GM19035 (cell line): Measurements from ENCODE around the gene SMCP.

Experiments
- ATAC-seq: cut with Tn5 transposase; IDR thresholded peaks from one replicate; pipeline ENCODE4 v1.9.1; 2021; ENCODE audit not compliant: unreplicated experiment

SMCP gene

DNA sequence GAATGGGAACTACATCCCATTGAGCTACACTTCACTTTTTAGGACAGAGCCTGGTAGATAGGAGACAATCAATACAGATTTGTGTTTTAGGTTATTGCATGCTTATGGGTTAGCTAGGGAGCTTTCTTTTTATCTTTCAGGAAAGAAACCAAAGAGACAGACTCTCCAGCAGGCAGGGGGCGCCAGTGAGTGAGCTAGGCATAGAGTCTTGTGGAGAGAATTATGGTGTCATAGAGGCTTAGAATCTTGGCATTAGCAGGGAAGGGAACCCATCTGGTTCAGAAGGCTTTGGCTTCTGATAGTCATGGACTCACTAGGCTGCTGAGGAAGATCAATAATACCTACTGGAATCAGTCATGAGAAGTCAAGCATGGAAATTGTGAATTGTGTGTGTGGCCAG lies at the start of gene SMCP:
SMCP (plus strand) TSS at position 281 of the 400 bp plus-strand sequence. CDS start 6,101 bp downstream, outside the sequence.
- no peak for ATAC-seq

- no peak for ATAC-seq
These were observed 41.3 kb upstream of the SMCP start for GRCh38 chr1:152836870-152837269.

DNA sequence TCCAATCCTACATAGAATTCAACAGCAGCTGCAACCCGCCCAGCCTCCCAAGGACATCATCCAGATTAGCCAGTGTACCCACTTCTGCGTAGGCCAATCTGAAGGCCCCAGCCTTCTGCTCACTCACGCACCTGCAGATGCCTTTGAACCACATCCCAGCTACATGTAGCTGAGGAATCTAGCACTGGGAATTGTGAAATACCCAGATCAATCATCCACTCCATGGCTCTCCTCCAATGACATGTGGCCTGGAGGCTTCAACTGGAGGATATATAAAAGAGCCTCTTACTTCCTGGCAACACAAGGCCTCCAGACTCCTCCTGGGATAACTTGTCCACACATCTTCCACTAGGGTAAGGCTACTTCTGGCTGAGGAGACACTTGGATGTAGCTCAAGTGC lies 35.6 kb upstream of the SMCP start, which contains the start of gene LCE6A:
LCE6A (plus strand) TSS at position 301 of the 400 bp plus-strand sequence. CDS start 665 bp downstream, outside the sequence.
- ATAC-seq = no peak

DNA sequence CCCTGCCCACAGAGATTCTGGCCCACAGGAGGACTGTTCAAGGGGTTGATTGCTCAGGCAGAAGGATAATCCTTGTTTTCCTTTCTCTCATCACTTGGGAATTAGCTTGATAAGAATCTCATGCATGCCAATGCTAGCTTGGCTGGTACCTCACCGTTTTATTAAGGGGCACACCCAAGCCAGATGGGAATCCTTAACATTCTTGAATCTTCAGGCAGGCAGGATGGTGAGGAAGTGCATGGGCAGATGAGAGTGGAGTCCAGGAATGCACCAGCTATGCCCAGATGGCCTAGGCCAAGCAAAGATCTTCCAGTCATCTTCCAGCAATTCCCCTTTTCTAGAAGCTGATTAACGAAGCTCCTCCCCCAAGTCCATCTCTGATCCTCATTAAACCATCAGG lies 22.5 kb upstream of the SMCP start:
- no peak for ATAC-seq

DNA sequence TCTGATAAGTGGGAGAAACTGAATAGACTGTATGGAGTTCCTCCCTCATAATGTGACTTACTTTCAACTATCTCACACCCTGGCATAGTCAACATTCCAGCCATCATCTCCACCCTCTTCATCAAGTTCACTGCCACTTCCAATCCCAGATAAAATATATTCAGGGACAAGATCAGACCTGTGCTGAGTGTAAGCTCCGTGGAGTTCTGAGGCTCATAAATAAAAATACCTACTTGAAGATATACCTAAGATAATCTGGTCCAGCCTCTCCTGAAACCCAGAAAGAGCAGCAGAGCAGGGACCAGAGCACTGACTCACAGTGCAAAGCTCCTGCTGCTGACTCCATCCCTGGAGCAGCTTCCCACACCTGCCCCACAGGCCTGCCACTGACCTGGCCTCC lies 20.1 kb upstream of the SMCP start:
- no peak for ATAC-seq

- ATAC-seq = no peak
These were observed 18.4 kb upstream of the SMCP start, which contains the start of gene LCE7A for GRCh38 chr1:152859696-152860095. LCE7A (plus strand) TSS chr1:152859996; CDS start chr1:152860698, 702 bp downstream.

DNA sequence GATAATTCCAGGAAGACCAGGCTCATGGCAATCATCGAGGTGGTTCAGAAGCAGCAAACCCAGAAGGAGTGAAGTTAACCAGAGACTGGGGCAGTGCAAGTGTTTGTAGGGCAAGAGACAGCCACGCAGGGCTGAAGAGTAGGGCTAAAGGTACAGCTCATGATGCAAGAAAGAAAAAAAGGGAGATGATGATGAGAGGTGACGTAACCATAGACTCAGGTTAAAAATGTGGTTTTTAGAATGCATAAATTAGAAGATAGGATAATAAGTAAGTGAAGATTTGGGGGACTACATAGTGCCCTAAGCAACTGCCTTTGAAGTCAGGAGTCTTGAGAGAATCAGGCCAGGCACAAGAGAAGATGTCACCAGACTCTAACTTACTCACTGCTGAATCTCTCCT lies 18.0 kb upstream of the SMCP start:
- no peak for ATAC-seq

- ATAC-seq = no peak
These were observed 16.7 kb upstream of the SMCP start for GRCh38 chr1:152861374-152861773.

- ATAC-seq = no peak
These were observed 13.7 kb upstream of the SMCP start for GRCh38 chr1:152864443-152864842.

- ATAC-seq = no peak
These were observed 11.8 kb upstream of the SMCP start for GRCh38 chr1:152866321-152866720.

DNA sequence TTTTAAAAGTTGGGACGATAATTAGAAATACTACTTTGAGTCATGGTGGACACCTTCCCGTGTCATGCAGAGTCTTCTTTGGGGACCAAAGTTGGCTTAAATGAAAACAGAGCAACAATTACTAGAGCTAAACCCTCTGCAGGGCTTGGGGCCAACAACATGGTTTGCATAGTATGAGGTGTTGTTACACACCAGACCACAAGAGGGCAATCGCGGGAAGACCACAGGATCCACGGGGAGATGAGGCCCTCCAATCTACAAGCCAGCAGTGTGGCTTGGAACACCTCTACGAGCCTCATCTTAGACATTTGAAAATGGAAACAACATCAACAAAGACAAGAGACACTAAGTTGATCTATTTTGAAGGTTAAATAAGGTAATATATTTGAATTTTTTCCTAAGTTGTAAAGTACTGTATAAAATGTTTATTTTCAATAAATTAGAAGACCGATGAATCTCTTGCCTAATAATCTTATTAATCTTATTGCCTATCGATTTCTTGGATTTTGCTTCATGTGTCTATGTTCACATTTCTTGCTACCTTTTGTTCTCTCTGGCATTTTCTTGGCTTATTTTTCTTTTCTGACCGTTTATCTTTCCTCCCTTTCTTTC lies 8.2 kb upstream of the SMCP start:
- peak; percentile 54 for ATAC-seq

- peak; percentile 30 for ATAC-seq
These were observed 7.0 kb upstream of the SMCP start for GRCh38 chr1:152870831-152871730.

GRCh38 chr1:152871731-152872126 lies 6.4 kb upstream of the SMCP start:
- peak; percentile 62 for ATAC-seq

GRCh38 chr1:152873495-152873894 lies 4.6 kb upstream of the SMCP start:
- ATAC-seq = no peak

DNA sequence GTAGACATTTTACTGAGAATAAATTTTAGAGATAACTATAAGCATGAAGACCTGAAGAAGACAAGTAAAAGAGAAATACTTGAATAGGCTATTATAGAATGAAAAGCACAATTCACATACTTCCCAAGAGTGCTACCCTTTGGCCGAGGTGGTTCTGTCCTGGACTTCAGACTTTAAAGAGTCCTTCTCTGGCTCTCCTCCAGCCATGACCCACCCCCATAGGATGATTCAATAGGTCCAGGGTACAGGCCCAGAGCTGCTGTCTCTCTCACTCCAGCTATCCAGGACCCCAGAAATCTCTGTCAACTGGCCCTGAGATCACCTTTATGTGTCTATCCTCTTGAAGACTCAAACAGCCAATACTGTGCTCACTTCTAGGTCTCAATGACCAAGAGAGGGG lies 1.3 kb upstream of the SMCP start:
- ATAC-seq = no peak

DNA sequence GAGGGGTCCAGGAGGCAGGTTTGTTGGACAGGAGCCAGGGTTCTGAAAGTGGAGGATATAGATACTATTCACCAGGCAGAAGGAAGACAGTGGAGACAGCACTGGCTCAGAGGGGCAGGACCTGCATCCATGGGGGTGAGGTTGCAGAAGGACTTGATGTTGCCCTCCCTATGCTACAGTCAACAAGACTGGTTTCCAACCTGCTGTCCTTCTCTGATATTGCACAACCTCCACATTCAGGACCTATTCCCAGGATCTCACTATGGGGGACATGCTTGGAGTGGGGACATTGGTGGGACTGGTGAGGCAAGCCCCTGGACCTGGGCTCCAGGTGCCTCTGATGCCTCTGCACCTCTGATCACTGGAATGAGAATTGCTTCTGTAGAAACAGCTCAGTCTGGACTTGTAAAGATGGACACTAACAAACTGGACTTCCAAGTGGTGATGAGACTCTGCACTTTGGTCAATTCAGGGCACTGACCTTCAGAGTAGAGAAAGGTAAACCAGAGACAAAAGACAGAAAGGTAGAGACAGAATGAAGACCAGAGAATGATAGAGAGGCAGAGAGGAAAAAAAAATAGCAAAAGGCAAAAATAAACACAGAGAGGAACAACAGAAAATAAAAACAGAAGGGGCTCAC lies 1.6 kb downstream of the SMCP start:
- ATAC-seq = no peak

GRCh38 chr1:152880316-152880715 lies 2.2 kb downstream of the SMCP start:
- ATAC-seq = no peak

DNA sequence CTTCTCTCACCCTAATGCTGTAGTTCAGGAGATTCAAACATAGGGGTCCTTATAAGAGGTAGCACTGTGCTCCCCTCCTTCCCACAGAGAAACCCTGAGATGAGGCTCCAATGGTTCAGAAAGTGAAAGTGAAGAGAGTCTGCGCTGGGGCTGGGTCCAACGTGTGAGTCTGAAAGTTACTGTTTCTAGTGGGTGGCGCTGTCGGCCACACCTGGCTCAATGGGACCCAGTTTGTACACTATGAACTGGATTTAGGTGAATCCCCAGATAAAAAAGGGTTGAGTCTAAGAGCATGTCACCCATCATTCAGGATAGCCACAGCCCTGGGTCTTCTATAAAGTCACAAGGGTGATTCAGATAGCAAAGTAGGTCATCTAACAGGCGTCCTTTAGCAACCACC lies 2.8 kb downstream of the SMCP start:
- ATAC-seq = peak; percentile 67

DNA sequence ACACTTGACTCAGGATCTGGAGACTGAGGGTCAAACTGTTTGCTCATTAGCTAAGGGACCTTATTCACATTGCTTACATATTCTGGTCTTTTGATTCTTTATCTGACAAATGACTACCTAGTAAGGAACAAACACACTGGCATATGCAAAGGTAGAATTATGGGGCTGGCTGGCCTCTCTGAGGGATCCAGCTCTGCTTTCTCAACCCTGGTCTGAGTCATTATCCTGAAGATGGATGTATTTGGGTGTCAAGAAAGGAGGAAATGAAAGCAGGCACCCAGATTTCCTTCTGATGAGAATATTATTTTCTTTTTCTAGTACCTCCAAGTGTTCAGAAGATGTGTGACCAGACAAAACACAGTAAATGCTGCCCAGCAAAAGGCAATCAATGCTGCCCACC lies 6.0 kb downstream of the SMCP start:
- no peak for ATAC-seq

- no peak for ATAC-seq
These were observed 6.4 kb downstream of the SMCP start for GRCh38 chr1:152884506-152884905.

- ATAC-seq = no peak
These were observed 7.0 kb downstream of the SMCP start for GRCh38 chr1:152884966-152885624.
